ENCODE results near the gene RASGRP3.
"Not testable (repeated sequence)": the region's sequence is repeated elsewhere in the genome, so short reads cannot be mapped to it uniquely, and the experiment has no call there.

The RASGRP3 gene

GRCh38 chr2:33476131-33476792, at the start of gene RASGRP3:
TSS of gene RASGRP3 (plus strand) at chr2:33476649. CDS start at chr2:33515137, 38,488 bp downstream.
- DNase-seq = peak; percentile 75 to 76

DNA sequence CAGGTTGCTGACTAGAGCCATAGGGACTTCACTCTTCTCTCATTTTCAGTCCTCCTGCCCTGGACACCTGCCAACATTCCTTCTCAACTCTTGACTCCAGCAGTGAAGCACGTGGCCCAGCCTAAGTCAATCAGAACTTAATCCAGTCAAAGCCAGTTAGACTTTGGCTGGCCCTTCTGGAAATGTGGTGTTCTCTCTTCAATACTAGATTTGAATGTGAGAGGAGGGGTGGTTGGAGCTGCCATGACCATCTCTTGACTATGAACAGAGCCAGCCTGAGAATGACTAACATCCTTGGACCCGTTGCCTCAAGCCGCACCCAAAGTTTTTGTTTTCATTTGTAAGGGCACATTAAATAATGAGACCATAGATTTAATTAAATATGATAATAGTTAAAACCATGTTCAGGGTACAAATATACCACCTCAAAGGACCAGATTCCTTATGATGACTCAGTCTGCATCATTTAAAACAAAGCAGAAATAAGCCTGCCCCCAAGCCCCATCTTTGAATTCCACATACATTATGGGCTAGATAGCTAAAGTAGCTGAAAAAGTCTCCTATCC, 49.7 kb upstream of the RASGRP3 start:
- no peak for DNase-seq

- no peak for DNase-seq
Observed at GRCh38 chr2:33430077-33430476, 46.4 kb upstream of the RASGRP3 start.

GRCh38 chr2:33430856-33431255, 45.6 kb upstream of the RASGRP3 start:
- no peak for DNase-seq

DNA sequence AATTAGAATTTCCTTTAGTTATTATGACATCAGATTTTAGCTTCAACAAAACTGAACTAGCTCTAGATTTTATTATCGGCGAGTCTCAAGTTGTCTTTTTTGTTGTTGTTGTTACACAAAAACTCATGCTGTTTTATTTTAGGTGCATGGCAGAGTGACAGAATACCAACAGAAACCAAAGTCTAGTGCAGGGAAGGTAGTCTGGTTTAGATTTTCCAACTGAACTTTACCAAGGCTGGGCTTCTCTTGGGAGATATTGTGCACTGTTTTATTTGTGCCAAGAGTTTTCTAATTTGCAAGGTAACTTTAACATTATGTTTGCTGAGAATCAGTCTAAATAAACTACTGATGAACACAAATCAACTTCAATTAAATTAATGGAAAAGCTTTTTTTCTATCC, 43.6 kb upstream of the RASGRP3 start:
- no peak for DNase-seq

- no peak for DNase-seq
Observed at GRCh38 chr2:33433279-33434235, 42.9 kb upstream of the RASGRP3 start.

- no peak for DNase-seq
Observed at GRCh38 chr2:33435518-33435917, 40.9 kb upstream of the RASGRP3 start.

GRCh38 chr2:33436083-33436482, 40.4 kb upstream of the RASGRP3 start:
- no peak for DNase-seq

DNA sequence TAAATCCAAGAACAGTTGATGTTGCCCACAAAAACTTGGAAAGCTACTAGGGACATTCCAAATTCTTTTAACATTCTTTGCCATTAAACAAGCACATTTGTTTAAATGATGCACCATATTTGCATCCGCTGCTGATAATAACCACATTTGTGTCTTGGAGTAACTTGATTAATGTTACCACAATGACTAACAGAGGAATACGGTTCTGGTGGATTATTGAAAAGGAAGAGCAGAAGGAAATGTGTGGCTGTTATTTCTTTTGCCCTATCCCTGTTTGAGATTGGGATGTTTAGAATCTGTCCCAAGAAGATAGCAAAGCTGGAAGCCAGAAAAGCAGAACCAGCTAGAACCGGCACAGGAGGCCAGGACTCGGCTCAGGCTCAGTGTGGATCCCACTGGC, 39.2 kb upstream of the RASGRP3 start:
- DNase-seq = no peak

DNA sequence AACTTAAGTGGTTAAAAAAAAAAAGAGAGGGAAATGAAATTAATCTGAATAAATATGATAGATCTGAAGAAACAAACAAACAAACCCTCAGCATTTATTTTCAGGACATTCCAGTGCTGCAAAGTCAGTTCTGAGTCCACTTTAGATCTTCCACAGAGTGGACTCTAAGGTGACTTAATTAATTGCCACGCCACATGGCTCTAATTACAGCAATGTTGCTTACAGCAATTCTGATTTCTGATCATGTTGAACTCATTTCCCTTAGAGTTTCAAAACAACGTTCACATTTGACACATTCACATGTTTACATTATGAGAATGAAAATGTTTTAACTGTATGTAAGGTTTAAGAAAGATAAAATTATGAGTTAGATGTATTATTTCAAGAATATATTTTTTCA, 38.6 kb upstream of the RASGRP3 start:
- no peak for DNase-seq

- peak; percentile 71 to 92 for DNase-seq
Observed at GRCh38 chr2:33441235-33441810, 35.1 kb upstream of the RASGRP3 start.

DNA sequence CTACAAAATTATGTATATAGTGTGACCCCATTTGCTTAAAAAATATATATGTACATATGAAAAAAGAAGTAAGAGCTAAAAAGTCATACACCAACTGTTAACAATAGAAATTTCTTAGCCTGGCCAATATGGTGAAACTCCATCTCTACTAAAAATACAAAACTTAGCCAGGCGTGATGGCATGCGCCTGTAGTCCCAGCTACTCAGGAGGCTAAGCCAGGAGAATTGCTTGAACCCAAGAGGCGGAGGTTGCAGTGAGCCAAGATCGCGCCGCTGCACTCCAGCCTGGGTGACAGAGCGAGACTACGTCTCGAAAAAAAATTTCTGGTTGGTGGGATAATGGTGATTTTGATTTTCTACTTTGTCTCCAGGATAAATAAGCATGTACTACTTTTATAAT, 34.4 kb upstream of the RASGRP3 start:
- DNase-seq = not testable (repeated sequence)

- peak; percentile 18 to 77 for DNase-seq
Observed at GRCh38 chr2:33442528-33443079, 33.8 kb upstream of the RASGRP3 start.

DNA sequence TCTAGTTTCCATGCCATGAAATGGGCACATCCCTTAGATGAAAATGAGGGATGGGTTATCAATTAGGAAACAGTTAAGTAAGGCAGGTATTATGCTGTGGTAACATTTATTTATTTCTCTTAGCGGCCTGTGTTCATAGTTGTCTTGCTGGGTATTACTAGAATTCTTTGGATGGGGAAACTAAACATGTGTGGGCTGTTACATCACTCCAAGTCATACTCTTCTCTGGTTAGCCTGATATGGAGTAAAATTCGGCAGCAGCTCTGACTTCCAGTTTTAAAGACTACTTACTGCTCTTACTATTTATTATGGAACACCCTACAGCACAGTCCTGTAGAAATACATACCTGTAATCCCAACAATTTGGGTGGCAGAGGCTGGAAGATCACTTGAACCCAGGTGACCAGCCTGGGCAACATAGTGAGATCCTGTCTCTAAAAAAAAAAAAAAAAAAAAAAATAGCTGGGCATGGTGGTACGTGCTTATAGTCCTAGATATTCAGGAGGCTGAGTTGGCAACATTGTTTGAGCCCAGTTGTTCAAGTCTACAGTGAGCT, 33.1 kb upstream of the RASGRP3 start:
- no peak for DNase-seq

GRCh38 chr2:33444967-33445366, 31.5 kb upstream of the RASGRP3 start:
- no peak for DNase-seq

DNA sequence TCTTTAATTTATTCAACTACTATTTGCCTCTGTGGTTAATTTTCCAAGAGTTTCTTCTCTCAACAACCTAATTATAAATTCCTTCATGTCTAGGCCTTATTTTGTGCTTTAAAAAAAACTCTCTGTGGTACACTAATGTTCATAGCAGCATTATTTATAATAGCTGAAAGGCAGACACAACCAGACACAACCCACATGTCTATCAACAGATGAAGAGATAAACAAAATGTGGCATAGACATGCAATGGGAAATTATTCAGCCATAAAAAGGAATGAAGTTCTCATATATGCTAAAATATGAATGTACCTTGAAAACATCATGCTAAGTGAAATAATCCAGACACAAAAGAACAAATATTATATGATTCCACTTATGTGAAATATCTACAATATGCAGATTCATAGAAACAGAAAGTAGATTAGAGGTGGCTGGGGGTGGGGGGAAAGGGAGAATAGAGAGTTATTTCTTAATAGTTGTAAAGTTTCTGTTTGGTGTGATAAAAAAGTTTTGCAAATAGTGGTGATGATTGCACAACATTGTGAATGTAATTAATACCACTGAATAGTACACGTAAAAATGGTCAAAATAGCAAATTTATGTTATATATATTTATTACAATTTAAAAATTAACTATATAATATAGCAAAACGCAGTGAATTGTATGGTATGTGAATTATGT, 28.1 kb upstream of the RASGRP3 start:
- DNase-seq = no peak

DNA sequence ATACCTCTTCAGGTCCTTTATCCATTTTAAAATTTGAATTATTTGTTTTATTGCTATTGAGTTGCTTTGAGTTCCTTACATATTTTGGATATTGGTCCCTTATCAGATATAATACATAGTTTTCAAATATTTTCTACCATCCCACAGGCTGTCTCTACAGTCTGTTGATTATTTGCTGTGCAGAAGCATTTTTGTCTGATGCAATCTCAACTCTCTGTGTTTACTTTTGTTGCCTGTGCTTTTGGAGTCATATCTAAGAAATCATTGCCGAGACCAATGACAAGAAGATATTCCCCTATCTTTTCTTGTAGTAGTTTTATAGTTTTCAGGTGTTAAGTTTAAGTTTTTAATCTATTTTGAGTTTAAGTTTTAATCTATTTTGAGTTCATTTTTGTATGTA, 25.2 kb upstream of the RASGRP3 start:
- no peak for DNase-seq

GRCh38 chr2:33451825-33452224, 24.6 kb upstream of the RASGRP3 start:
- no peak for DNase-seq

DNA sequence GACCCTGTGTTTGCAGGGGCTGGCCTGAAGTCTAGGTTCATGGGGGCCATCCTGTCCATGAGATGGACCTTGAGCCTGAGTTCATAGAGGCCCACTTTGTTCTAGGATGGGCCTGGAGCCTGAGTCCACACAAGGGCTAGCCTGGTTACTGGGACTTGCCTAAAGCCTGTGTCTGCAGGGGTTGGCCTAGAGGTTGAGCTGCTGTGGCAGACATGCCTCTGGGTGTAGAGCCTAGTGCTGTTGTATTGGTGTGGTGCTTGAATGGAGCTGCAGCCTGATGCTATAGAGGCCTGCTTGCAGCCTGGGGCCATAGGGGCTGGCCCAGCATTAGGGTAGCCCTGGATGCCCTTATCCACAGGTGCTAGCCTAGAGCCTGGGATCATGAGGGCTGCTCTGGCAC, 23.9 kb upstream of the RASGRP3 start:
- no peak for DNase-seq

GRCh38 chr2:33453905-33454479, 22.5 kb upstream of the RASGRP3 start:
- DNase-seq = no peak

DNA sequence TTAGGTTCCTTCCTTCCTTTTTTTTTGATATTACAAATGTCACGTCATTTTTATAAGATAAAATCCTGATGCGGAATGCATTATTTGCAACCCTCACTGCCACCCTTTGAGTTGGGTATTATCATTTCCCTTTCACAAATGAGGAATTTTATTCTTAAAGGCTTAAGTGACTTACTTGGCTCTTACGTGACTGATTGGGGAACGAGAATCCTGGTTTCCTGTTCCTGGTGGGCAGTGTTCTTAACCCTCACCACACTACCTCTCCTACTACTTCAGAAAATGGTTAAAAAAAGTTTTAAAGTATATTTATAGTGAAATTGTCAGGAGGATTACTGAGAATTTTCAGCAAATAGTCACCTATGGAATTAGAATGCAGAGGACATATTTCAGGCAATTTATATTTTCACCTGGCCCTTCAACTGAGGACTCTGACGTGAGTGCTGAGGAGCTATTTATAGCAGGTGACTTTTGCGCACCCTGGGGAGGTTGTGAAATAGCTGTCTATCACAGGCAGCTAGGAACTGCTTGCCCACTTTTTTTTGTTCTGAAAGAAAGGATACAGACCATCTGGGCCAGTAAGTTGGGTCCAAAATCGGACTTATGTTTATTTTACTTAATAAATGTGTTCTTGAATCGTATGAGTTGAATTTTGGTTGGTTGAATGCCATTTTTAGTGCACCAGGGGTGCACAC, 18.7 kb upstream of the RASGRP3 start:
- DNase-seq = no peak
